K562 (cell line): Measurements from ENCODE around the gene CTXND1. TPM values are rescaled to one million over a fixed set of nuclear protein-coding genes. Genes with fewer than 3 reads are reported as not detected.
A peak's percentile ranks its signal among the peaks of the same experiment; 100 is the strongest.

Experiments used
- ATAC-seq: fragments of 200-7000 bp; cut with Tn5 transposase; 3 replicates; pipeline ENCODE4 v1.9.1; 2020; ENCODE audit warnings: moderate library complexity
- BruUV-seq: library from RNA; stranded (reverse); fragments of 400-500 nt; replicated peaks from 2 replicates; lab custom pipeline; 2021; lab: Mats Ljungman, UMichigan
- CTCF ChIA-PET: fragments of 300-600 bp; formaldehyde crosslinking; extraction: SDS; loops from one replicate; lab custom pipeline; 2021; ENCODE audit warnings: low intra/inter-chr PET ratio; lab: Yijun Ruan, JAX
- POLR2A ChIA-PET: fragments of 300-600, 350-650 bp; sonication (Branson Sonifier 250); formaldehyde crosslinking; extraction: SDS; loops from one replicate; lab custom pipeline; 2021; ENCODE audit warnings: antibody characterized with exemption, inconsistent platforms; lab: Yijun Ruan, JAX
- DNase-seq, 4 experiments: peaks; one replicate each; pipeline versions ENCODE4 v3.0.0 to v3.0.0-alpha.2; 2011 to 2018; ENCODE audit warnings: low spot score in 3 of 4, mixed read lengths in 3 of 4; ENCODE audit errors: extremely low read depth in 1 of 4
- FAIRE-seq: peaks from 2 replicates; lab custom pipeline; 2011; peaks lifted over from hg19 to GRCh38; lab: Jason Lieb, UNC
- H2AFZ ChIP-seq: 2 replicates; pipeline ENCODE4 v1.6.0; 2011; ENCODE audit warnings: low read depth, low read length, control low read depth, inconsistent platforms
- H3K27ac ChIP-seq: fragments of 200-600 bp; 3 replicates; pipeline ENCODE4 v1.8.0; 2011; ENCODE audit warnings: low read depth, mild to moderate bottlenecking, control low read depth, inconsistent platforms, low read length, moderate library complexity, mixed read lengths; ENCODE audit errors: extremely low read depth
- H3K27me3 ChIP-seq, 2 experiments: fragments of 300-600 bp in 1 of 2; 2 replicates in 1 of 2; 3 replicates in 1 of 2; pipeline versions ENCODE4 v1.6.0 to v1.8.0; 2011; ENCODE audit warnings: inconsistent platforms in 2 of 2, low read length in 2 of 2, mild to moderate bottlenecking in 1 of 2, mixed read lengths in 1 of 2, moderate library complexity in 1 of 2; ENCODE audit not compliant: control insufficient read depth in 2 of 2, insufficient read depth in 2 of 2
- H3K36me3 ChIP-seq: fragments of 300-600 bp; 3 replicates; pipeline ENCODE4 v1.8.0; 2011; ENCODE audit warnings: mild to moderate bottlenecking, low read length, inconsistent platforms; ENCODE audit not compliant: control insufficient read depth, insufficient read depth
- H3K4me1 ChIP-seq, 2 experiments: fragments of 200-600 bp in 1 of 2; replicated peaks in 1 of 2; 2 replicates in 1 of 2; 3 replicates in 1 of 2; pipeline versions ENCODE4 v1.5.1 to v1.8.0; 2011; ENCODE audit warnings: inconsistent platforms in 2 of 2, low read length in 2 of 2, mild to moderate bottlenecking in 1 of 2, mixed read lengths in 1 of 2, moderate library complexity in 1 of 2; ENCODE audit not compliant: control insufficient read depth in 2 of 2, insufficient read depth in 2 of 2
- H3K4me2 ChIP-seq: 2 replicates; pipeline ENCODE4 v1.6.1; 2011; ENCODE audit warnings: low read length, control low read depth, inconsistent platforms, mixed read lengths; ENCODE audit not compliant: insufficient read depth
- H3K4me3 ChIP-seq: fragments of 200-600 bp; sonication (generic), shearing (Covaris generic); 2 replicates; pipeline ENCODE4 v1.5.1; 2016; ENCODE audit warnings: control low read depth, inconsistent platforms
- H3K79me2 ChIP-seq: fragments of 200-600 bp; 3 replicates; pipeline ENCODE4 v1.8.0; 2011; ENCODE audit warnings: low read length, inconsistent platforms; ENCODE audit not compliant: control insufficient read depth, insufficient read depth
- H3K9ac ChIP-seq, 2 experiments: 2 replicates each; pipeline versions ENCODE4 v1.6.0 to v1.6.1; 2011; ENCODE audit warnings: low read depth in 2 of 2, low read length in 2 of 2, control low read depth in 1 of 2, inconsistent platforms in 1 of 2, mild to moderate bottlenecking in 1 of 2, mixed read lengths in 1 of 2; ENCODE audit not compliant: insufficient read depth in 1 of 2
- H3K9me1 ChIP-seq: one replicate; pipeline ENCODE4 v1.6.0; 2011; ENCODE audit warnings: inconsistent platforms, mild to moderate bottlenecking, low read length, moderate library complexity; ENCODE audit not compliant: control insufficient read depth, insufficient read depth
- H3K9me3 ChIP-seq: replicated peaks from 2 replicates; pipeline ENCODE4 v1.5.1; 2011; ENCODE audit warnings: low read depth, low read length, inconsistent platforms; ENCODE audit not compliant: control insufficient read depth, insufficient read depth
- H4K20me1 ChIP-seq: replicated peaks from 2 replicates; pipeline ENCODE4 v1.6.1; 2011; ENCODE audit warnings: low read length, inconsistent platforms, mixed read lengths; ENCODE audit not compliant: control insufficient read depth, insufficient read depth
- FIP1L1 ChIP-seq: fragments of 200-400 bp; formaldehyde crosslinking; IDR thresholded peaks from 2 replicates; pipeline ENCODE4 v1.6.1; 2018; ENCODE audit warnings: mild to moderate bottlenecking, low read depth, low read length; ENCODE audit not compliant: poor library complexity, severe bottlenecking
- JUNB ChIP-seq: fragments of 450-650 bp; formaldehyde crosslinking; conservative IDR thresholded peaks from 2 replicates; pipeline ENCODE4 v1.4.0; 2020; ENCODE audit warnings: mild to moderate bottlenecking
- ZNF224 ChIP-seq: sonication (generic); formaldehyde crosslinking; IDR thresholded peaks from 2 replicates; pipeline ENCODE4 v1.8.0; 2022; ENCODE audit warnings: mild to moderate bottlenecking, missing genetic modification reagents
- WGBS: fragments of 100-300 bp; shearing (Covaris generic); methylation state at CpG from one replicate; pipeline ENCODE4 v1.1.6; 2016; ENCODE audit warnings: low coverage, mixed read lengths; ENCODE audit not compliant: insufficient coverage; ENCODE audit errors: missing lambda C conversion rate; 5-methylcytosine and 5-hydroxymethylcytosine counted together
- in situ Hi-C: fragments of 300-500 bp; cut with MboI; formaldehyde crosslinking; loops from 4 replicates; pipeline ENCODE4 v1.15.0; 2018; ENCODE audit warnings: inconsistent platforms, mixed read lengths
- intact Hi-C: fragments of 100-400 bp; cut with micrococcal nuclease; formaldehyde crosslinking; loops from 2 replicates; pipeline ENCODE4 v1.14.2; 2022
- polyA plus RNA-seq, 8 experiments: library from polyadenylated mRNA; depleted of rRNA in 4 of 8; stranded (reverse) in 5 of 8; unstranded in 3 of 8; fragments of >200 nt; fragmentation: Nextera tagmentation in 2 of 8; fragmentation: Illumina TruSeq in 1 of 8; extraction: Ambion mirVana in 2 of 8; extraction: Trizol in 1 of 8; gene quantifications; 2 replicates each; pipeline versions ENCODE4 v1.2.1 to v1.2.3, GENCODE V29; 2011 to 2014; ENCODE audit warnings: inconsistent platforms in 1 of 8, missing spikeins in 1 of 8
- total RNA-seq, 7 experiments: library from RNA; depleted of rRNA in 6 of 7; stranded (reverse); fragments of >200 nt in 6 of 7; fragmentation: Illumina TruSeq in 2 of 7; extraction: Trizol in 2 of 7; gene quantifications; 2 replicates each; pipeline versions ENCODE4 v1.2.1 to v1.2.3, GENCODE V29; 2011 to 2021; ENCODE audit warnings: low replicate concordance in 1 of 7
- TF ChIP-seq, protein P1 (sequence below): sonication (generic); formaldehyde crosslinking; IDR thresholded peaks from 2 replicates; pipeline ENCODE4 v1.8.1; 2023; ENCODE audit warnings: mild to moderate bottlenecking, missing genetic modification reagents
- TF ChIP-seq, protein P2 (sequence below): fragments of 450-650 bp; formaldehyde crosslinking; IDR thresholded peaks from 2 replicates; pipeline ENCODE4 v1.4.0; 2020; ENCODE audit warnings: mild to moderate bottlenecking
- TF ChIP-seq, protein P3 (sequence below): fragments of 200-400 bp; formaldehyde crosslinking; IDR thresholded peaks from 2 replicates; pipeline ENCODE4 v1.6.1; 2017; ENCODE audit warnings: mild to moderate bottlenecking, low read depth, low read length, moderate library complexity
- TF ChIP-seq, protein P4 (sequence below): fragments of 450-650 bp; conservative IDR thresholded peaks from 2 replicates; pipeline ENCODE4 v1.6.1; 2016; ENCODE audit warnings: missing genetic modification characterization, low read depth, mild to moderate bottlenecking, control low read depth, missing compliant biosample characterization
- TF ChIP-seq, protein P5 (sequence below), 2 experiments: fragments of 200-800 bp in 1 of 2; sonication (Bioruptor generic) in 1 of 2; sonication (generic) in 1 of 2; formaldehyde crosslinking in 1 of 2; IDR thresholded peaks in 1 of 2; conservative IDR thresholded peaks in 1 of 2; 2 replicates each; pipeline versions ENCODE4 v1.5.0 to v1.6.1; 2016 to 2020; ENCODE audit warnings: missing compliant biosample characterization in 1 of 2, missing genetic modification characterization in 1 of 2, missing genetic modification reagents in 1 of 2

Gene CTXND1
- total and polyA plus RNA-seq, 9 of the 15 experiments (the other 6 are each of a cell fraction or from before 2014, with no cell fraction given), result 0.04 TPM; not detected in 7

DNA sequence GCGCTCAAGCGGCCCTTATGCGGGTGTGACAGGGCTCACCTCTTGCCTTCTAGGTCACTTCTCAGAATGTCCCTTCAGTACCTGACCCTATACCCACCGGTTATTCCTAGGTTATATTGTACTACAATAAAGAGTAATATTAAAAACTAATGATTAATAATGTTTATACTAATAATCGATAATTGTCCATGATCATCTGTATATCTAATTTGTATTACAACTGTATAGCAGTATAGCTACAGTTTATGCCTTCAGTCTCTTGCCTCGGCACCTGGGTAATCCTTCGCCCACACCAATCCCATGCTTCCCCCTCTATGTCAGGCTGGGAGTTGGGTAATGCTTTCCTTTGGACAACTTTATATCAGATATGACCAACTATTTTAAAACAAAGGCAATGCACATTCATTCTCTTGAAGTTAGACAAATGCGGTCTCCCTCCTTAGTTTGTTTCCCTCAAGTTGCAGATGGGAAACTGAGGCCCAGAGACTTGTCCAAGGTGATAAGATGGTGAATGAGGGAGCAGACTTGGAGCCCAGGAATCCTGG lies 95.8 kb downstream of the CTXND1 start:
- peak overlapping the region; percentile 45 for H2AFZ ChIP-seq
- CTCF ChIA-PET, result no interaction called here
- H3K27ac ChIP-seq, result peak overlapping the region; percentile 83
- H3K9me3 ChIP-seq, result no peaks in the 10 kb centered on the region
- POLR2A ChIA-PET, result interaction anchor here (0.6 to 1.6 kb wide), 3 partner anchors 10 to 21 kb away, joined by 3 to 4 read pairs (median 3); no protein-coding TSS in a partner anchor
- in situ Hi-C loops (loop anchor here (5.0 to 25.0 kb wide), 2 partner anchors 89 to 269 kb away; partner anchors contain the start of gene MTHFS), intact Hi-C loops (loop anchor here (2.0 to 10.0 kb wide), 2 partner anchors 233 to 261 kb away; partner anchors contain the start of gene MTHFS)
- peaks cover 55% of the 10 kb centered on the region for H3K36me3 ChIP-seq
- peak overlapping the region; percentile 79 for H3K4me2 ChIP-seq
- H3K9ac ChIP-seq, result peak overlapping the region; percentile 49 to 69; a peak in 2 of 4 replicates
- H3K4me3 ChIP-seq, result no peak overlapping the region; the same call in 1 of the 2 replicates
- FAIRE-seq, result no peak
- no peaks in the 10 kb centered on the region for H4K20me1 ChIP-seq
- no peak for ATAC-seq
- H3K27me3 ChIP-seq, result no peaks in the 10 kb centered on the region
- H3K9me1 ChIP-seq, result peaks cover 4% of the 10 kb centered on the region
- no TSS peak for BruUV-seq
- DNase-seq, result peak in 1 of 4 experiments; percentile 5
- WGBS, result 30% methylated on average over 8 of the region's 8 CpGs
- peaks cover 49 to 57% of the 10 kb centered on the region in 2 experiments for H3K4me1 ChIP-seq
- peaks cover 33% of the 10 kb centered on the region for H3K79me2 ChIP-seq
- TF ChIP-seq, protein P1, sequence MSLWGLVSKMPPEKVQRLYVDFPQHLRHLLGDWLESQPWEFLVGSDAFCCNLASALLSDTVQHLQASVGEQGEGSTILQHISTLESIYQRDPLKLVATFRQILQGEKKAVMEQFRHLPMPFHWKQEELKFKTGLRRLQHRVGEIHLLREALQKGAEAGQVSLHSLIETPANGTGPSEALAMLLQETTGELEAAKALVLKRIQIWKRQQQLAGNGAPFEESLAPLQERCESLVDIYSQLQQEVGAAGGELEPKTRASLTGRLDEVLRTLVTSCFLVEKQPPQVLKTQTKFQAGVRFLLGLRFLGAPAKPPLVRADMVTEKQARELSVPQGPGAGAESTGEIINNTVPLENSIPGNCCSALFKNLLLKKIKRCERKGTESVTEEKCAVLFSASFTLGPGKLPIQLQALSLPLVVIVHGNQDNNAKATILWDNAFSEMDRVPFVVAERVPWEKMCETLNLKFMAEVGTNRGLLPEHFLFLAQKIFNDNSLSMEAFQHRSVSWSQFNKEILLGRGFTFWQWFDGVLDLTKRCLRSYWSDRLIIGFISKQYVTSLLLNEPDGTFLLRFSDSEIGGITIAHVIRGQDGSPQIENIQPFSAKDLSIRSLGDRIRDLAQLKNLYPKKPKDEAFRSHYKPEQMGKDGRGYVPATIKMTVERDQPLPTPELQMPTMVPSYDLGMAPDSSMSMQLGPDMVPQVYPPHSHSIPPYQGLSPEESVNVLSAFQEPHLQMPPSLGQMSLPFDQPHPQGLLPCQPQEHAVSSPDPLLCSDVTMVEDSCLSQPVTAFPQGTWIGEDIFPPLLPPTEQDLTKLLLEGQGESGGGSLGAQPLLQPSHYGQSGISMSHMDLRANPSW (CRISPR knock-in tag), result no peak
- TF ChIP-seq, protein P2, sequence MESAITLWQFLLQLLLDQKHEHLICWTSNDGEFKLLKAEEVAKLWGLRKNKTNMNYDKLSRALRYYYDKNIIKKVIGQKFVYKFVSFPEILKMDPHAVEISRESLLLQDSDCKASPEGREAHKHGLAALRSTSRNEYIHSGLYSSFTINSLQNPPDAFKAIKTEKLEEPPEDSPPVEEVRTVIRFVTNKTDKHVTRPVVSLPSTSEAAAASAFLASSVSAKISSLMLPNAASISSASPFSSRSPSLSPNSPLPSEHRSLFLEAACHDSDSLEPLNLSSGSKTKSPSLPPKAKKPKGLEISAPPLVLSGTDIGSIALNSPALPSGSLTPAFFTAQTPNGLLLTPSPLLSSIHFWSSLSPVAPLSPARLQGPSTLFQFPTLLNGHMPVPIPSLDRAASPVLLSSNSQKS, result no peak
- TF ChIP-seq JUNB (CRISPR knock-in tag) (no peak), ZNF224 (CRISPR knock-in tag) (no peak), FIP1L1 (no peak)
- TF ChIP-seq, protein P3, sequence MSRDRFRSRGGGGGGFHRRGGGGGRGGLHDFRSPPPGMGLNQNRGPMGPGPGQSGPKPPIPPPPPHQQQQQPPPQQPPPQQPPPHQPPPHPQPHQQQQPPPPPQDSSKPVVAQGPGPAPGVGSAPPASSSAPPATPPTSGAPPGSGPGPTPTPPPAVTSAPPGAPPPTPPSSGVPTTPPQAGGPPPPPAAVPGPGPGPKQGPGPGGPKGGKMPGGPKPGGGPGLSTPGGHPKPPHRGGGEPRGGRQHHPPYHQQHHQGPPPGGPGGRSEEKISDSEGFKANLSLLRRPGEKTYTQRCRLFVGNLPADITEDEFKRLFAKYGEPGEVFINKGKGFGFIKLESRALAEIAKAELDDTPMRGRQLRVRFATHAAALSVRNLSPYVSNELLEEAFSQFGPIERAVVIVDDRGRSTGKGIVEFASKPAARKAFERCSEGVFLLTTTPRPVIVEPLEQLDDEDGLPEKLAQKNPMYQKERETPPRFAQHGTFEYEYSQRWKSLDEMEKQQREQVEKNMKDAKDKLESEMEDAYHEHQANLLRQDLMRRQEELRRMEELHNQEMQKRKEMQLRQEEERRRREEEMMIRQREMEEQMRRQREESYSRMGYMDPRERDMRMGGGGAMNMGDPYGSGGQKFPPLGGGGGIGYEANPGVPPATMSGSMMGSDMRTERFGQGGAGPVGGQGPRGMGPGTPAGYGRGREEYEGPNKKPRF, result no peak
- TF ChIP-seq, protein P4, sequence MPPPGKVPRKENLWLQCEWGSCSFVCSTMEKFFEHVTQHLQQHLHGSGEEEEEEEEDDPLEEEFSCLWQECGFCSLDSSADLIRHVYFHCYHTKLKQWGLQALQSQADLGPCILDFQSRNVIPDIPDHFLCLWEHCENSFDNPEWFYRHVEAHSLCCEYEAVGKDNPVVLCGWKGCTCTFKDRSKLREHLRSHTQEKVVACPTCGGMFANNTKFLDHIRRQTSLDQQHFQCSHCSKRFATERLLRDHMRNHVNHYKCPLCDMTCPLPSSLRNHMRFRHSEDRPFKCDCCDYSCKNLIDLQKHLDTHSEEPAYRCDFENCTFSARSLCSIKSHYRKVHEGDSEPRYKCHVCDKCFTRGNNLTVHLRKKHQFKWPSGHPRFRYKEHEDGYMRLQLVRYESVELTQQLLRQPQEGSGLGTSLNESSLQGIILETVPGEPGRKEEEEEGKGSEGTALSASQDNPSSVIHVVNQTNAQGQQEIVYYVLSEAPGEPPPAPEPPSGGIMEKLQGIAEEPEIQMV (tag), result no peak
- TF ChIP-seq, protein P5, sequence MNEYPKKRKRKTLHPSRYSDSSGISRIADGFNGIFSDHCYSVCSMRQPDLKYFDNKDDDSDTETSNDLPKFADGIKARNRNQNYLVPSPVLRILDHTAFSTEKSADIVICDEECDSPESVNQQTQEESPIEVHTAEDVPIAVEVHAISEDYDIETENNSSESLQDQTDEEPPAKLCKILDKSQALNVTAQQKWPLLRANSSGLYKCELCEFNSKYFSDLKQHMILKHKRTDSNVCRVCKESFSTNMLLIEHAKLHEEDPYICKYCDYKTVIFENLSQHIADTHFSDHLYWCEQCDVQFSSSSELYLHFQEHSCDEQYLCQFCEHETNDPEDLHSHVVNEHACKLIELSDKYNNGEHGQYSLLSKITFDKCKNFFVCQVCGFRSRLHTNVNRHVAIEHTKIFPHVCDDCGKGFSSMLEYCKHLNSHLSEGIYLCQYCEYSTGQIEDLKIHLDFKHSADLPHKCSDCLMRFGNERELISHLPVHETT (CRISPR knock-in tag; conservative IDR thresholded peaks at IDR 0.05 in 1 of 2, IDR thresholded peaks at IDR 0.05 in 1 of 2), result 0 out of 4 replicates have a peak, but pooled peaks of 1 of the 2 experiments have one; percentile 7
